Ascending aorta (tissue), 2 donors: Measurements from ENCODE around the gene GLMN. TPM values are rescaled to one million over a fixed set of nuclear protein-coding genes. Genes with fewer than 3 reads are reported as not detected.

Source experiments
- DNase-seq, 2 donors: peaks; one replicate each; pipeline ENCODE4 v3.0.0-alpha.2; 2019; ENCODE audit warnings: low spot score in 2 of 2
- H3K27ac ChIP-seq, 2 donors: fragments of 200-600 bp; sonication (generic); one replicate each; pipeline ENCODE4 v1.5.1; 2016 to 2017; ENCODE audit warnings: mild to moderate bottlenecking in 1 of 2
- H3K27me3 ChIP-seq: fragments of 200-600 bp; sonication (generic); one replicate; pipeline ENCODE4 v1.5.1; 2017
- H3K36me3 ChIP-seq, 2 donors: fragments of 200-600 bp; sonication (generic); one replicate each; pipeline ENCODE4 v1.5.1; 2016
- H3K4me1 ChIP-seq, 2 donors: fragments of 200-600 bp; sonication (generic); one replicate each; pipeline ENCODE4 v1.5.1; 2016 to 2017; ENCODE audit warnings: mild to moderate bottlenecking in 1 of 2
- H3K4me3 ChIP-seq, 2 donors: fragments of 200-600 bp; sonication (generic); one replicate each; pipeline ENCODE4 v1.5.1; 2016 to 2017; ENCODE audit warnings: mild to moderate bottlenecking in 1 of 2
- H3K9me3 ChIP-seq, 2 donors: fragments of 200-600 bp; sonication (generic); one replicate each; pipeline ENCODE4 v1.5.1; 2016
- CTCF ChIP-seq, 3 experiments: fragments of 200-600 bp in 2 of 3; fragments of 450-650 bp in 1 of 3; sonication (generic) in 2 of 3; IDR thresholded peaks; one replicate each; pipeline ENCODE4 v1.5.1; 2016 to 2019; ENCODE audit warnings: antibody characterized with exemption in 3 of 3, mild to moderate bottlenecking in 1 of 3, moderate library complexity in 1 of 3
- intact Hi-C: fragments of 100-400 bp; cut with DNase I; formaldehyde crosslinking; loops from one replicate; pipeline ENCODE4 v1.15.1; 2023
- total RNA-seq: library from RNA; depleted of rRNA; stranded (reverse); fragments of >200 nt; gene quantifications from one replicate; pipeline ENCODE4 v1.1.0, GENCODE V29; 2016

The GLMN gene
- total RNA-seq, 1 donor from 2014 or later = 9.8 TPM

GRCh38 chr1:92240034-92240433 lies 58.8 kb downstream of the GLMN start:
- no peak for DNase-seq
- intact Hi-C loops = no loop called here
- H3K4me3 ChIP-seq = no peak overlapping the region

GRCh38 chr1:92230736-92231135 lies 68.1 kb downstream of the GLMN start:
- no peak for DNase-seq
- H3K4me1 ChIP-seq = no peaks in the 10 kb centered on the region
- no peaks in the 10 kb centered on the region for H3K9me3 ChIP-seq
- intact Hi-C loops = no loop called here
- H3K27me3 ChIP-seq = no peaks in the 10 kb centered on the region
- TF ChIP-seq CTCF (IDR thresholded peaks at IDR 0.05) = no peak
- H3K27ac ChIP-seq = no peak overlapping the region
- no peak overlapping the region for H3K4me3 ChIP-seq
- H3K36me3 ChIP-seq = no peaks in the 10 kb centered on the region

More at GRCh38 chr1:92240034-92240433, 58.8 kb downstream of the GLMN start:
- Histone ChIP-seq H3K27me3 (no peaks in the 10 kb centered on the region), H3K9me3 (no peaks in the 10 kb centered on the region), H3K4me1 (no peaks in the 10 kb centered on the region), H3K36me3 (no peaks in the 10 kb centered on the region), H3K27ac (no peak overlapping the region)
- no peak for TF ChIP-seq CTCF (IDR thresholded peaks at IDR 0.05)

GRCh38 chr1:92228401-92228800 lies 70.4 kb downstream of the GLMN start:
- no peak overlapping the region for H3K4me3 ChIP-seq
- no peaks in the 10 kb centered on the region for H3K4me1 ChIP-seq
- H3K27me3 ChIP-seq = no peaks in the 10 kb centered on the region
- no peaks in the 10 kb centered on the region for H3K9me3 ChIP-seq
- no peak overlapping the region for H3K27ac ChIP-seq
- intact Hi-C loops = no loop called here
- no peaks in the 10 kb centered on the region for H3K36me3 ChIP-seq
- DNase-seq = no peak
- TF ChIP-seq CTCF (IDR thresholded peaks at IDR 0.05) = no peak

- TF ChIP-seq CTCF (IDR thresholded peaks at IDR 0.05) = no peak
- DNase-seq = no peak
Observed at GRCh38 chr1:92219028-92219427, 79.8 kb downstream of the GLMN start.

GRCh38 chr1:92218559-92218958 lies 80.2 kb downstream of the GLMN start:
- intact Hi-C loops = no loop called here
- no peak overlapping the region for H3K4me3 ChIP-seq
- no peaks in the 10 kb centered on the region for H3K9me3 ChIP-seq
- H3K27me3 ChIP-seq = no peaks in the 10 kb centered on the region
- TF ChIP-seq CTCF (IDR thresholded peaks at IDR 0.05) = no peak
- no peak overlapping the region for H3K27ac ChIP-seq
- no peaks in the 10 kb centered on the region for H3K36me3 ChIP-seq
- H3K4me1 ChIP-seq = no peaks in the 10 kb centered on the region
- no peak for DNase-seq

More at GRCh38 chr1:92219028-92219427, 79.8 kb downstream of the GLMN start:
- Histone ChIP-seq H3K36me3 (no peaks in the 10 kb centered on the region), H3K9me3 (no peaks in the 10 kb centered on the region), H3K4me3 (no peak overlapping the region), H3K27ac (no peak overlapping the region), H3K4me1 (no peaks in the 10 kb centered on the region), H3K27me3 (no peaks in the 10 kb centered on the region)
- intact Hi-C loops = no loop called here

GRCh38 chr1:92217721-92218120 lies 81.1 kb downstream of the GLMN start, which contains the start of gene C1orf146:
C1orf146 (plus strand) TSS chr1:92217915; CDS start chr1:92231421, 13,506 bp downstream.
- no peak for TF ChIP-seq CTCF (IDR thresholded peaks at IDR 0.05)
- H3K27me3 ChIP-seq = no peaks in the 10 kb centered on the region
- intact Hi-C loops = no loop called here
- no peak for DNase-seq
- no peaks in the 10 kb centered on the region for H3K9me3 ChIP-seq
- H3K27ac ChIP-seq = no peak within 1 kb of the TSS
- no peaks in the 10 kb centered on the region for H3K36me3 ChIP-seq
- H3K4me3 ChIP-seq = no peak within 1 kb of the TSS
- no peaks in the 10 kb centered on the region for H3K4me1 ChIP-seq
